IPS-11a (cell line): ENCODE results near the gene PPP1R1B.

Experiments used
- H3K4me3 ChIP-seq: one replicate; pipeline ENCODE4 v1.5.1; 2013; ENCODE audit warnings: low read depth, low read length, control low read depth

The PPP1R1B gene

DNA sequence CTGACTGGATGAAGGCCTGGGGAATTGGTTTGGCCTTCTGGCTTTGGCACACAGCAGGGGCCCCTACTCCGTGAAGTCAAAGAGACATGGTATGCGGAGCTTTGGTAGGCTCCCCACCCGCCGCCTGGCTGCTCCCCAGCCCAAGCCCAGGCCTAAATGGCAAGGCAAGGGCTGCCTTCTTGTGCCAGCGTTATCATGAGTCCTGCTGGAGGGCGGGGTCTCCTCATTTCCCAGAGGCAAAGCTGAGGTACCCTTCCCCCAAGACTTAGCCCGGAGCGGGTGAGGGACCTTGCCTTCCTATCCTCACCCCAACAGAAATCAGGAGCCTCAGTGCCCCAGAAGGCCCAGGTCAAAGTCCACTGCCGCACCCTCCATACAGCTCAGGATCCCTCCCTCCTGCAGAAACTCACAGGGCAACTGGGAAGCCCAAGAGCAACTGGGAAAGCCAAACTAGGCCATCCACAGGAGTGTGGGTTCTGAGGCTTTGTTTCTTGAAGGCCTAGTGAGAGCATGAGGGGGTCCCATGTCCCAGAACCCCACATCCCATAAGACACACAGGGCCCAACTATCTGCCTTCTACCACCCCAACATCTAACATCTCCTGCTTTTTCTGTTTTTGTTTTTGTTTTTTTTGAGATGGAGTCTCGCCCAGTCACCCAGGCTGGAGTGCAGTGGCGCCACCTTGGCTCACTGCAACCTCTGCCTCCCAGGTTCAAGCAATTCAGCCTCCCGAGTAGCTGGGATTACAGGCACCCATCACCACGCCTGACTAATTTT, 51.8 kb downstream of the PPP1R1B start:
- H3K4me3 ChIP-seq, result no peak overlapping the region

GRCh38 chr17:39679521-39680192, 52.9 kb downstream of the PPP1R1B start:
- no peak overlapping the region for H3K4me3 ChIP-seq

- no peak overlapping the region for H3K4me3 ChIP-seq
Observed at GRCh38 chr17:39683295-39683939, 56.7 kb downstream of the PPP1R1B start.

- H3K4me3 ChIP-seq, result no peak overlapping the region
Observed at GRCh38 chr17:39684369-39685192, 57.8 kb downstream of the PPP1R1B start.
